Measurements from ENCODE around the gene PDZD7.

Gene PDZD7

GRCh38 chr10:100966887-100967286 is 64.0 kb downstream of the PDZD7 start:
- DNase-seq: no peak

- DNase-seq: no peak
Measured at GRCh38 chr10:100965820-100966219, 65.1 kb downstream of the PDZD7 start.

- no peak for DNase-seq
Measured at GRCh38 chr10:100963826-100964225, 67.1 kb downstream of the PDZD7 start.

GRCh38 chr10:100962351-100963080 is 68.4 kb downstream of the PDZD7 start:
- DNase-seq: no peak

- DNase-seq: no peak
Measured at GRCh38 chr10:100960251-100960650, 70.7 kb downstream of the PDZD7 start.

All from T-helper 9 cell (primary cell).